Bronchial smooth muscle cell (primary cell): Measurements from ENCODE around the gene FBH1. TPM values are rescaled to one million over a fixed set of nuclear protein-coding genes. Genes with fewer than 3 reads are reported as not detected.

Experiments used
- total RNA-seq: library from RNA; depleted of rRNA; stranded (reverse); fragments of >200 nt; gene quantifications from 2 replicates; pipeline ENCODE4 v1.2.1, GENCODE V29; 2014

FBH1 gene
- total RNA-seq: 92.7 and 131 TPM in 2 replicates

DNA sequence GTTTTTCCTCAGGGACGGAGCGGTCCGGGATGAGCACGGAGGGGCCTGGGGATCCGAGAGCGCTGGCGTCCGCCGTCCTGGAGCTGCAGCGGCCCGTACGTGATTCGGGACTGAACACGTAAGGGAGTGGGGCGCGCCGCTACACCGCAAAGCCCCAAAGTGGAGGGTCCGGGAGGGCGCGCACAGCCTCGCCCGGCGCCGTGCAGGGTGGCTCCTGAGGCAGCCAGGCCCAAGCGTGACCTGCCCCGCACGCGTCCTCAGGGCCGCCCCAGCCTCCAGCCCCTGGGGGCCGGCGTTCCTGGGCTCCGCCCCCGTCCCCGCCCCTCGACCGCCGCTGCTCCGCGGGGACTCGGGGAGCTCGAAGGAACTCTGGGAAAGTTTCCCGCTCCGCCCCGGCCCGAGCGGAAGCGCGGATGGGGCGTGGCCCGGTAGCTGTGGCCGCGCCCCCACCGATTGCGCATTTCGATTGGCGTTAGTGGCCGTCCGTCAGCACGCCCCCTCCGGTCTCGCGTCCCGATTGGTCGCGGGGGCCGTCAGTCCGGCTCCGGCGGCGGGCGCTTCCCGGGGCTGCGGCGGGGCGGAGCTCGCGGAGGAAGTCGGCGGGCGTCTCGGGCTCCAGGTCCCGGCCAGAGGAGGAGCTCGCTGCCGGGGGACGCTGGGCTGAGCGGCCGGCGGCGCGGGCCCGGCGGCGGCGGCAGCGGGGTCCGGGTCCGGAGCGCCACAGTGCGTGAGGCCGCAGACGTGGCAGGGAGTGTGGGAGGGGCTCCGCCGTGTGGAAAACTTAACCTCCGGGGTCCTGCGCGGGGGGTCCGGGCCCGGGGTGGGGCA, at the start of gene FBH1, which contains the start of gene ANKRD16:
Gene FBH1, plus strand, starts transcription at position 620 of the 828 bp plus-strand sequence. Its CDS starts 103 bp downstream, at position 723.
Gene ANKRD16, minus strand, starts transcription at position 270 of the 828 bp plus-strand sequence. CDS start 539 bp downstream, outside the sequence.

DNA sequence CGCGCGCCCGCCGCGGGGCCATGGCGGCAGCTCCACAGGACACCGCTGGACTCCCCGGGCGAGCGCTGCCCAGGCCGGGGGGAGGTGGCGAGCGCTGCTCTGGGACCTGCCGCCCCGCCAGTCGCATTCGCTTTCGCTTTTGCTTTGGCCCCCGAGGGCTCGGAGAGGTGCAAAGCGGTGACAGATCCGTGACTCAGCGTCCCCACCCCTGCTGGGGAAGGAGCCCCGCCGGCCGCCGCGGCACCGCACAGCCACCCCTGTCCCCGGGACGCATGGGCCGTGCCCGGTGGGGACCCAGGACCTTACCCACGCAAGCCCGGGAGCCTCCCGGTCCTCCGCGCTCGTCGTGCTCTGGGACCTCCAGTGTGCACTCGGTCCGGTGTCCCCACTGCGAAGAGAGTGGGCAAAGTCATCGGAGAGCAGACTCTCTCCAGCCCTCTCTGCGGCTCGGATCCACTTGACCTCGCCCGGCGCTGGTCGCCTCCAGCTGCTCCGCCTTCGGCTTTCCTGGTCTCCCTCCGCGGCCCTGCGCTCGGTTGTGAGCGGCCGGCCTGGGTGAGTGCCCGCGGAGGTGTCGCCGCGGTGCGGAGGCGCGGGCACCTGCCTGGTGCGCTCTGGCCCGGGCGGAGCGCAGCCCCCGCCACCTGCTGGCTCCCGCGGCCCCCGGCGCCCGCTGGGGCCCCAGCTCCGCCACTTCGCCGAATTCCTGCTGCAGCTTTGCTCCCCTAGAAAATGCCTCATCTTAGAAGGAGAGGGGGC, 87.6 kb downstream of the FBH1 start, which contains the start of gene IL15RA:
Gene IL15RA, minus strand, starts transcription at position 73 of the 759 bp plus-strand sequence. Its CDS starts 51 bp downstream, at position 22.

Other genes starting within 250 kb of the FBH1 start
- 7.1 and 7.4 TPM in 2 replicates for gene ASB13, start 223.6 kb upstream of the FBH1 start, total RNA-seq
- 28.1 and 37.4 TPM in 2 replicates for gene TASOR2, start 205.4 kb upstream of the FBH1 start, total RNA-seq
- 431 and 544 TPM in 2 replicates for gene GDI2, start 76.8 kb upstream of the FBH1 start, total RNA-seq
- 7.4 and 9.0 TPM in 2 replicates for gene ANKRD16, start 350 bp upstream of the FBH1 start, total RNA-seq
- 1.4 and 5.3 TPM in 2 replicates for gene IL15RA, start 87.3 kb downstream of the FBH1 start, total RNA-seq
- not detected in 2 replicates for gene IL2RA, start 172.1 kb downstream of the FBH1 start, total RNA-seq
- gene RBM17, start 198.8 kb downstream of the FBH1 start, total RNA-seq: 37.4 and 39.1 TPM in 2 replicates